ENCODE data around the gene ANLN.

GRCh38 chr7:36348256-36348655, 41.4 kb upstream of the ANLN start:
- TF ChIP-seq CTCF (IDR thresholded peaks at IDR 0.05; ENCODE audit: low read depth, low read length): no peak
- TF ChIP-seq POLR2A (IDR thresholded peaks at IDR 0.05; ENCODE audit: extremely low read depth, insufficient read length): no peak

Measured in NB4 (cell line).